SH-SY5Y (cell line): ENCODE measurements around the gene CHMP2A.

Experiments
- GATA2 ChIP-seq: IDR thresholded peaks from 2 replicates; pipeline ENCODE4 v1.6.1; 2011; ENCODE audit warnings: mild to moderate bottlenecking, low read depth, low read length
- GATA3 ChIP-seq: IDR thresholded peaks from 2 replicates; pipeline ENCODE4 v1.6.1; 2011; ENCODE audit warnings: low read depth, mild to moderate bottlenecking, low read length, moderate library complexity

The CHMP2A gene

GRCh38 chr19:58516964-58517833, 37.7 kb downstream of the CHMP2A start:
- TF ChIP-seq GATA2 (no peak), GATA3 (no peak)

GRCh38 chr19:58516246-58516836, 38.6 kb downstream of the CHMP2A start:
- no peak for TF ChIP-seq GATA3
- TF ChIP-seq GATA2, result no peak

- TF ChIP-seq GATA2, result no peak
- no peak for TF ChIP-seq GATA3
These were observed 39.6 kb downstream of the CHMP2A start for GRCh38 chr19:58515259-58515658.

- TF ChIP-seq GATA3 (no peak), GATA2 (no peak)
These were observed 40.3 kb downstream of the CHMP2A start for GRCh38 chr19:58514564-58515022.

GRCh38 chr19:58513694-58514563, 41.0 kb downstream of the CHMP2A start:
- no peak for TF ChIP-seq GATA3
- TF ChIP-seq GATA2, result no peak

GRCh38 chr19:58513213-58513693, 41.7 kb downstream of the CHMP2A start:
- TF ChIP-seq GATA3 (no peak), GATA2 (no peak)

- TF ChIP-seq GATA3 (no peak), GATA2 (no peak)
These were observed 43.3 kb downstream of the CHMP2A start, which contains the start of gene SLC27A5 for GRCh38 chr19:58511353-58512208. SLC27A5 (minus strand) TSS chr19:58511992; CDS start chr19:58511955, 37 bp downstream.

GRCh38 chr19:58510084-58510862, 44.6 kb downstream of the CHMP2A start:
- no peak for TF ChIP-seq GATA3
- no peak for TF ChIP-seq GATA2

- TF ChIP-seq GATA3 (no peak), GATA2 (no peak)
These were observed 45.2 kb downstream of the CHMP2A start for GRCh38 chr19:58509731-58510083.
